Measurements from ENCODE around the gene PLBD2. TPM values are rescaled to one million over a fixed set of nuclear protein-coding genes. Genes with fewer than 3 reads are reported as not detected.

The PLBD2 gene
- total RNA-seq, 1 donor from 2014 or later, result 102 TPM

- peaks cover 3% of the 10 kb centered on the region for H3K4me1 Mint-ChIP-seq (ENCODE audit: low read depth)
- DNase-seq (ENCODE audit: low spot score), result no peak
- TF ChIP-seq CTCF (IDR thresholded peaks at IDR 0.05), result no peak
- H3K9me3 Mint-ChIP-seq (ENCODE audit: low read depth), result no peaks in the 10 kb centered on the region
- no peak overlapping the region for H3K27ac Mint-ChIP-seq (ENCODE audit: unreplicated experiment)
- peaks cover 20% of the 10 kb centered on the region for H3K36me3 Mint-ChIP-seq (ENCODE audit: low read depth)
- no peaks in the 10 kb centered on the region for H3K27me3 Mint-ChIP-seq (ENCODE audit: low read depth)
- H3K4me3 Mint-ChIP-seq (ENCODE audit: unreplicated experiment), result no peak overlapping the region
These were observed 13.4 kb downstream of the PLBD2 start for GRCh38 chr12:113371808-113372207.

GRCh38 chr12:113372371-113372770 lies 14.0 kb downstream of the PLBD2 start:
- H3K27me3 Mint-ChIP-seq (ENCODE audit: low read depth), result no peaks in the 10 kb centered on the region
- H3K4me3 Mint-ChIP-seq (ENCODE audit: unreplicated experiment), result no peak overlapping the region
- TF ChIP-seq CTCF (IDR thresholded peaks at IDR 0.05), result no peak
- H3K4me1 Mint-ChIP-seq (ENCODE audit: low read depth), result no peaks in the 10 kb centered on the region
- no peak for DNase-seq (ENCODE audit: low spot score)
- peaks cover 24% of the 10 kb centered on the region for H3K36me3 Mint-ChIP-seq (ENCODE audit: low read depth)
- H3K27ac Mint-ChIP-seq (ENCODE audit: unreplicated experiment), result no peak overlapping the region
- H3K9me3 Mint-ChIP-seq (ENCODE audit: low read depth), result no peaks in the 10 kb centered on the region

- H3K9me3 Mint-ChIP-seq (ENCODE audit: low read depth), result no peaks in the 10 kb centered on the region
These were observed 15.1 kb downstream of the PLBD2 start for GRCh38 chr12:113373440-113373839.

DNA sequence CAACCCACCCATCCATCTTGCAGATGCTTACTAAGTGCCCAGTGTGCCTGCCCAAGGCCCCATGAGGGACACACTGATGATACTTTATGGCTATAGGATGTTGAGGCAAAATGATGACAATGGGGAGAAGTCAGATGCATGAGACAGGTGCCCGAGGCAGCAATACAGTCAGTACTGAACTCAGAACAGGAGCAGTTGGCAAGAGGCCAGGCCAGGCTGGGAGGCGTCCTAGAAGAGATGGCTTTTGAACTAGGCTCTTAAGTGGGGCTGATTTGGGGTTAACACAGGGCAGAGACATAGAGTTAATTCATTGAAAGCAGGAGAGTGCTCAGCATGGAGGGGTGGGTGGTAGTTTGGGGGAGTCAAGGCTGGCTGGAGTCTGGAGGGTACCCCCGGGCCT lies 15.6 kb downstream of the PLBD2 start:
- no peaks in the 10 kb centered on the region for H3K4me1 Mint-ChIP-seq (ENCODE audit: low read depth)
- no peaks in the 10 kb centered on the region for H3K27me3 Mint-ChIP-seq (ENCODE audit: low read depth)
- peaks cover 27% of the 10 kb centered on the region for H3K36me3 Mint-ChIP-seq (ENCODE audit: low read depth)
- no peak overlapping the region for H3K27ac Mint-ChIP-seq (ENCODE audit: unreplicated experiment)
- no peak for DNase-seq (ENCODE audit: low spot score)
- no peak for TF ChIP-seq CTCF (IDR thresholded peaks at IDR 0.05)
- no peak overlapping the region for H3K4me3 Mint-ChIP-seq (ENCODE audit: unreplicated experiment)
- H3K9me3 Mint-ChIP-seq (ENCODE audit: low read depth), result no peaks in the 10 kb centered on the region

More at GRCh38 chr12:113373440-113373839, 15.1 kb downstream of the PLBD2 start:
- Mint-ChIP-seq H3K4me3 (ENCODE audit: unreplicated experiment) (no peak overlapping the region), H3K27me3 (ENCODE audit: low read depth) (no peaks in the 10 kb centered on the region), H3K4me1 (ENCODE audit: low read depth) (no peaks in the 10 kb centered on the region), H3K36me3 (ENCODE audit: low read depth) (peaks cover 27% of the 10 kb centered on the region), H3K27ac (ENCODE audit: unreplicated experiment) (no peak overlapping the region)
- DNase-seq (ENCODE audit: low spot score), result no peak
- no peak for TF ChIP-seq CTCF (IDR thresholded peaks at IDR 0.05)

GRCh38 chr12:113374823-113375428 lies 16.5 kb downstream of the PLBD2 start:
- Mint-ChIP-seq H3K27me3 (ENCODE audit: low read depth) (no peaks in the 10 kb centered on the region), H3K4me3 (ENCODE audit: unreplicated experiment) (no peak overlapping the region), H3K4me1 (ENCODE audit: low read depth) (no peaks in the 10 kb centered on the region), H3K27ac (ENCODE audit: unreplicated experiment) (no peak overlapping the region), H3K36me3 (ENCODE audit: low read depth) (peaks cover 26% of the 10 kb centered on the region), H3K9me3 (ENCODE audit: low read depth) (no peaks in the 10 kb centered on the region)
- DNase-seq (ENCODE audit: low spot score), result no peak
- no peak for TF ChIP-seq CTCF (IDR thresholded peaks at IDR 0.05)

Measured in chondrocyte (in vitro differentiated cells).